HG02610 (cell line): ENCODE results near the gene TRPM5.

ENCODE experiments used
- ATAC-seq: cut with Tn5 transposase; IDR thresholded peaks from one replicate; pipeline ENCODE4 v1.9.1; 2021; ENCODE audit warnings: mild to moderate bottlenecking, moderate library complexity; ENCODE audit not compliant: unreplicated experiment

Gene TRPM5

GRCh38 chr11:2409611-2410468 lies 34.5 kb downstream of the TRPM5 start:
- ATAC-seq: no peak

DNA sequence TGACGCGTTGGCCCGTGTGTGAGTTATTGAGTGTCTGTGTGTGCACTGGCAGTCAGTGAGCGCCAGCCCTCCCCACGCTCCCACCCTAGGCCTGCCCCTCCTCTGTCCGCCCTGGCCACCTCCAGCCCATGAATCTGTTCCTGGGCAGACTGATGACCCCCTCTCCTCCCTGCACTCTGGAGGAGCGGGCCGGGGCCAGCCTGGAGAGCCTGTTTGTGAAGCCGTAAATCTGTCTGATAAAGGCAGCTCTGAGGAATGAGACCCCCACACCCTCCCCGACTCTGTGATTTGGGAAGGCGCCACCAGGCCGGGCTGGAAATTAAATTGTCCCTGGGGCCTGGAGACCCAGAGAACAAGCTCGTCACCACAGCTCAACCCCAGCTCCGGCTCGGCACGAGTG lies 35.2 kb downstream of the TRPM5 start:
- ATAC-seq: no peak

- no peak for ATAC-seq
Measured at GRCh38 chr11:2408671-2409070, 35.6 kb downstream of the TRPM5 start.

GRCh38 chr11:2406878-2407410 lies 37.4 kb downstream of the TRPM5 start:
- ATAC-seq: no peak

GRCh38 chr11:2406451-2406850 lies 37.9 kb downstream of the TRPM5 start:
- no peak for ATAC-seq

- no peak for ATAC-seq
Measured at GRCh38 chr11:2404735-2405196, 39.5 kb downstream of the TRPM5 start.

- no peak for ATAC-seq
Measured at GRCh38 chr11:2402890-2403645, 41.2 kb downstream of the TRPM5 start.

DNA sequence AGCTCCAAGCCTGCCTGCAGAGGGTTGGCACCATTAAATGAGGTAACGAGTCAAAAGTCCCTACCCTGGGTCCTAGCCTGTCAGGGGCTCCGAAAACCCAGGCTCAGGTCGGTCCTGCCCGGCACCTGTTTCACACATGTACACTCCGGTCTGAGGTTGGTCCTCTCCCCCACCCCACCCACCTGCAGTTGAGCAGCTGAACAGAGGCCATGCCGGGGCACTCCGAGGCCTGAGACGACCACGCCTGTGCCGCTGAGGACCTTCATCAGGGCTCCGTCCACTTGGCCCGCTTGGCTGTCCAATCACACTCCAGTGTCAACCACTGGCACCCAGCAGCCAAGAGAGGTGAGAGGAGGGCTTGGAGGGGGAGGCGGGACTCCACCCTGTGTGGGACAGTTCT lies 42.2 kb downstream of the TRPM5 start:
- no peak for ATAC-seq

DNA sequence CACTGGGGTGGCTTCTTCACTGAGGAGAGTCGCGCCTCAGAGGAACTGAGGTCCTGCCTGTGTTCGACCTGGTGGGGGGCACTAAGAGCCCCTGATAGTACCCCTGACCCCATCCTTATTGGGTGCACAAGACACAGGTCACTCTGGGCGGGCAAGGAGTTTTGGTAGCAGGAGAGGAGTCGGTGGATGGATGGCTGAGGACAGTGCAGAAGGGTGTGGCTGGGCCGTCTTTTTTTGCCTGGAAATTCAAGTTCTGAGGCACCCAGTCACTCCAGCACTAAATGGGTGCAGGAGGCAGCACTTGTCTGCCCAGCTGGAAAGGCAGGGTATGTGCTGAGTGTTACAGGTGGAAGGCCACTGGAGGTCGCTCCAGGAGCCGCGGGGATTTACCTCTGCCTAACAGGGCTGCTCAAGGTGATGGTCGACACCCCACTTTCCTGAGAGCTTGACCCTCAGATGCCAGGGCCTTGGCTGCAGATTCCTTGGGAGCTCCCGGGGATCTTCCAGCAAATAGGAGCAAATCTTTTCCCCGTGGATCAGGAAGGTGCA lies 42.8 kb downstream of the TRPM5 start:
- no peak for ATAC-seq

DNA sequence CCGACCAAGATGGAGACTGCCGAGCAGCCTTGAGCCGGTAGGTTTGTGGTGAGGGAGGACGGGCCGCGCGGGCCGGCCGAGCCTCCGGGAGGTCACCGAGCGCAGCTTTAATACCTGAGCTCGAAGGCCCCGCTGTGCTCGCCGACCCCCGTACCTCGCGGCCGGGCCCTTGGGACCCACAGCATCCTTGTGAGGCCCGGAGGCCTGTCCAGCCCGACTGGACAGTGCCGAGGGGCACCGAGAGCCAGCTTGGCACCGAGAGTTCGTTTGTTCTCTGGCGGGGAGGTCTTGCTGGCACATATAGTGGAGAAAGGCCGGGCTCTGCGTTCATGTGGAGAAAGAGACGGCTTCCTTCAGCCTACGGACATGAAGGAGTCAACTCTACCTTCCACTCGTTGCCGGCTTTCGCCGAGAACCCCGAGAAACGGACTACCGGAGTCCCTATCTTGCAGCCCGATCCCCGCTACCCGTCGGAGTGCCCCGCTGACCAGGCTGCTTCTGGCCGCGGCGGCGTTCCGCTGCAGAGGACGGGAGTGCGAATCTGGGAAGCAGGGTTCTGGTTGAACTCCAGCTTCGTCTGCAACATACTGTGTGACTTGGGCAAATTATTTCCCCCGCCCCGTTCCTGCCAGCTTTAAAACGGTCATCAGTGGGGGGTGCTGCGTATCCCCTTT lies 43.4 kb downstream of the TRPM5 start:
- ATAC-seq: no peak

- ATAC-seq: peak; percentile 81
Measured at GRCh38 chr11:2400069-2400761, 44.1 kb downstream of the TRPM5 start, which contains the start of gene TSSC4. Gene TSSC4 (plus strand): TSS chr11:2400750. CDS start chr11:2402634, 1,884 bp downstream.

GRCh38 chr11:2399488-2400068 lies 44.7 kb downstream of the TRPM5 start:
- ATAC-seq: peak; percentile 0

DNA sequence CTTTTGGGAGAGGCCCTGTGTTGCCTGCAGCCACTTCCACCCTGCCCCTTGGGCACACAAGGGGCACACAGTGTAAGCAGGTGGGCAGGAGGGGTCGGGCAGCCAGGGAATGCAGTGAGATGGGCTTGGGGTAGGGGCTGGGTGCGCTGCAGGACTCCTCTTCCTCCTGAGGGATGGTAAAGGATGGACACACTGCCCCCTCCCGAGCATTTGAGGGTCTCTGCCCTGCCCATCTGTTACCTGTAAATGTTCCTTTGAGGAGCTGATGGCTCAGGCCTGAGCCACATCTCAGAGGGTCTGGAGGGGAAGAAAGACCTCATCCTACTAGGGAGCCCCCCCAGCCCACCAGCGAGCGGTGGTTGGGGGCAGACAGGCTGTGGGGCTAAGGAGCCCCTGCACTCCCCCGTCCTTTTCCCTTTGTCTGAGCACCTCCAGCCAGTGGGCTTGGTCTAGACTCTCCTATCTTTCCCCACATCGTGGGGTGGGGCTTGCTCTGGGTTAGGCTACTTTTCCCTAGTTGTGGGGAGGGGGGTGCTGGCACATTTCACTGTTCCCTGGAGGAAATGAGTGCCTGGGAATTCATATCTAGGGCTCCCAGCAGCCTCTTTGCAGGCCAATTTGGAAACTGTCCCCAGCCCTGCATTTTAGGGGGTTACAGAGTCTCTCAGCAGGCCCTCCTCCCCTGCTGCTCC lies 45.5 kb downstream of the TRPM5 start:
- no peak for ATAC-seq

- no peak for ATAC-seq
Measured at GRCh38 chr11:2397005-2397404, 47.3 kb downstream of the TRPM5 start.

DNA sequence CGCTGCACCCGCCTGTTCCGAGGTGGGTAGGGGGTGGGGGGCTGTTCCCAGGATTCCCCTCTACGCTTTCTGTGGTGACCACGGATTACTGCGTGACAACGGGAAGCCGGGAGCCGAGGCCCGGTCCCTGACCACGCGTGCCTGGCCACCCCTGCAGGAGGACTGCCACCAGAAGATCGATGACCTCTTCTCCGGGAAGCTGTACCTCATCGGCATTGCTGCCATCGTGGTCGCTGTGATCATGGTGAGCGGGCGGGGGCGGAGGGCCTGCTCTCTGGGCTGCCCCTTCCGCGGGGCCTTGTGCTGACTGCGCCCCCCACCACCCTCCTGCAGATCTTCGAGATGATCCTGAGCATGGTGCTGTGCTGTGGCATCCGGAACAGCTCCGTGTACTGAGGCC lies 47.8 kb downstream of the TRPM5 start:
- ATAC-seq: no peak

DNA sequence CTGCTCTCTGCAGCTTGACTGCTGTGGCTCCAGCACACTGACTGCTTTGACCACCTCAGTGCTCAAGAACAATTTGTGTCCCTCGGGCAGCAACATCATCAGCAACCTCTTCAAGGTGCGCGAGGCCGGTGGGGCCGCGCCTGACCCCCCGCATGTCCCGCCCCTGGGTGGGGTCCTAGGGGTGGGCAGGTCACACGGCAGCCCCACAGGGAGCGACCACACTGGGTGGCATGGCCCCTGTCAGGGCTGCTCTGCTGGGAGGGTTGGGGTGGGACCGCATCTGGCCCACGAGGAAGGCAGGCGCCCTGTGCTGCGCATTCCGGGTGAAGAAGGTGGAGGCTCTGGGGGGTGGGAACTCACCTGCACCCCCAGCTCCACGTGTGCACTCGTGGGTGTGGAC lies 48.5 kb downstream of the TRPM5 start:
- no peak for ATAC-seq

- no peak for ATAC-seq
Measured at GRCh38 chr11:2395211-2395730, 49.0 kb downstream of the TRPM5 start.

DNA sequence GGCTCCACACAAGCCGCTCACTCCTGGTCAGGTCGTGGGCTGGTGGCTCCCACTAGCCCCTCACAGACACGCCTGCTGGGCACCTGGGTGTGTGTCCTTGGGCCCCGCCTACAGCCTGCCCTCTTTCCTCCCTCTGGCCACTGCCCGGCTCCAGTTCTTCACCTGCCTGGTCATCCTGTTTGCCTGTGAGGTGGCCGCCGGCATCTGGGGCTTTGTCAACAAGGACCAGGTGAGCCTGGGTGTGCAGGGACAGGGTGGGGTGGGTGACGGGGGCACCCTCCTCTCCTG lies 49.6 kb downstream of the TRPM5 start:
- ATAC-seq: no peak
